Measurements from ENCODE around the gene ZC3H12D.

Gene ZC3H12D

DNA sequence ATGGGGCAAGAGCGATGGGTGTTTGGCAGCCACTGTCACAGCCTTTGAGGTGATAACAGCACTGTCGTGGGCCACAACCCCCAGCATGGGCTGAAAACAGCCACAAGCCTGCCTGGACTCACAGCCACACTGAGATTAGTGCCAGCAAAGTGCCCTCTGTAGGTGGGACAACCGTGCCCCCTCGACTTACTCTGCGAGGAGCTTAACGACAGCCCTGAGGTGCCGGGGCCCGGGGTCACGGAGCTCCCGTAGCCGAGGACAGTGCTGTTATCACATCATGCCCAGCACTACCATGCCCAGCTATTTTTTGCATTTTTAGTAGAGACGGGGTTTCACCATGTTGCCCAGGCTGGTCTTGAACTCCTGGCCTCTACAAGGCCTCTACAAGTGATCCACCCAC, 48.2 kb downstream of the ZC3H12D start:
- no peak overlapping the region for H2AFZ ChIP-seq (ENCODE audit: low read length)
- no peak for TF ChIP-seq EZH2phosphoT487 (IDR thresholded peaks at IDR 0.05; ENCODE audit: borderline replicate concordance)
- TF ChIP-seq, protein P1, sequence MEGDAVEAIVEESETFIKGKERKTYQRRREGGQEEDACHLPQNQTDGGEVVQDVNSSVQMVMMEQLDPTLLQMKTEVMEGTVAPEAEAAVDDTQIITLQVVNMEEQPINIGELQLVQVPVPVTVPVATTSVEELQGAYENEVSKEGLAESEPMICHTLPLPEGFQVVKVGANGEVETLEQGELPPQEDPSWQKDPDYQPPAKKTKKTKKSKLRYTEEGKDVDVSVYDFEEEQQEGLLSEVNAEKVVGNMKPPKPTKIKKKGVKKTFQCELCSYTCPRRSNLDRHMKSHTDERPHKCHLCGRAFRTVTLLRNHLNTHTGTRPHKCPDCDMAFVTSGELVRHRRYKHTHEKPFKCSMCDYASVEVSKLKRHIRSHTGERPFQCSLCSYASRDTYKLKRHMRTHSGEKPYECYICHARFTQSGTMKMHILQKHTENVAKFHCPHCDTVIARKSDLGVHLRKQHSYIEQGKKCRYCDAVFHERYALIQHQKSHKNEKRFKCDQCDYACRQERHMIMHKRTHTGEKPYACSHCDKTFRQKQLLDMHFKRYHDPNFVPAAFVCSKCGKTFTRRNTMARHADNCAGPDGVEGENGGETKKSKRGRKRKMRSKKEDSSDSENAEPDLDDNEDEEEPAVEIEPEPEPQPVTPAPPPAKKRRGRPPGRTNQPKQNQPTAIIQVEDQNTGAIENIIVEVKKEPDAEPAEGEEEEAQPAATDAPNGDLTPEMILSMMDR (conservative IDR thresholded peaks at IDR 0.05; ENCODE audit: low read length), result no peak

GRCh38 chr6:149435919-149436586, 48.8 kb downstream of the ZC3H12D start:
- no peak overlapping the region for H3K4me2 ChIP-seq (ENCODE audit: low read depth, low read length, poor library complexity, severe bottlenecking)

More for the DNA sequence above, 48.2 kb downstream of the ZC3H12D start:
- no peak overlapping the region for H3K9ac ChIP-seq (ENCODE audit: low read depth, low read length, poor library complexity, severe bottlenecking)
- H3K79me2 ChIP-seq (ENCODE audit: insufficient read depth, low read length), result no peaks in the 10 kb centered on the region
- no peak overlapping the region for H3K4me2 ChIP-seq (ENCODE audit: low read depth, low read length, poor library complexity, severe bottlenecking)
- H4K20me1 ChIP-seq (ENCODE audit: insufficient read depth, low read length, poor library complexity, severe bottlenecking), result no peaks in the 10 kb centered on the region
- no peaks in the 10 kb centered on the region for H3K9me3 ChIP-seq (ENCODE audit: insufficient read depth, low read depth, low read length)
- no peaks in the 10 kb centered on the region for H3K36me3 ChIP-seq (ENCODE audit: insufficient read depth, low read length)
- H3K4me3 ChIP-seq (ENCODE audit: low read length, poor library complexity, severe bottlenecking), result no peak overlapping the region
- no peaks in the 10 kb centered on the region for H3K9me2 ChIP-seq (replicated peaks; ENCODE audit: low read depth, low read length)
- H3K4me1 ChIP-seq (ENCODE audit: insufficient read depth, low read length, poor library complexity, severe bottlenecking), result peaks cover 5% of the 10 kb centered on the region
- no peaks in the 10 kb centered on the region for H3F3A ChIP-seq (ENCODE audit: low read depth)
- H3K27me3 ChIP-seq (ENCODE audit: insufficient read depth, low read length, poor library complexity, severe bottlenecking), result no peaks in the 10 kb centered on the region

GRCh38 chr6:149433881-149434280, 50.9 kb downstream of the ZC3H12D start:
- Histone ChIP-seq H3K4me2 (ENCODE audit: low read depth, low read length, poor library complexity, severe bottlenecking) (no peak overlapping the region), H3K36me3 (ENCODE audit: insufficient read depth, low read length) (no peaks in the 10 kb centered on the region), H2AFZ (ENCODE audit: low read length) (no peak overlapping the region), H3K4me1 (ENCODE audit: insufficient read depth, low read length, poor library complexity, severe bottlenecking) (peaks cover 5% of the 10 kb centered on the region), H3K4me3 (ENCODE audit: low read length, poor library complexity, severe bottlenecking) (no peak overlapping the region), H4K20me1 (ENCODE audit: insufficient read depth, low read length, poor library complexity, severe bottlenecking) (no peaks in the 10 kb centered on the region), H3K9me3 (ENCODE audit: insufficient read depth, low read depth, low read length) (no peaks in the 10 kb centered on the region), H3K79me2 (ENCODE audit: insufficient read depth, low read length) (no peaks in the 10 kb centered on the region), H3F3A (ENCODE audit: low read depth) (no peaks in the 10 kb centered on the region), H3K9me2 (replicated peaks; ENCODE audit: low read depth, low read length) (no peaks in the 10 kb centered on the region), H3K27me3 (ENCODE audit: insufficient read depth, low read length, poor library complexity, severe bottlenecking) (no peaks in the 10 kb centered on the region), H3K9ac (ENCODE audit: low read depth, low read length, poor library complexity, severe bottlenecking) (no peak overlapping the region)
- TF ChIP-seq, protein P1 (conservative IDR thresholded peaks at IDR 0.05; ENCODE audit: low read length), result no peak
- TF ChIP-seq EZH2phosphoT487 (IDR thresholded peaks at IDR 0.05; ENCODE audit: borderline replicate concordance), result no peak

More at GRCh38 chr6:149435919-149436586, 48.8 kb downstream of the ZC3H12D start:
- Histone ChIP-seq H3K9me3 (ENCODE audit: insufficient read depth, low read depth, low read length) (no peaks in the 10 kb centered on the region), H3F3A (ENCODE audit: low read depth) (no peaks in the 10 kb centered on the region), H3K79me2 (ENCODE audit: insufficient read depth, low read length) (no peaks in the 10 kb centered on the region), H4K20me1 (ENCODE audit: insufficient read depth, low read length, poor library complexity, severe bottlenecking) (no peaks in the 10 kb centered on the region), H3K9ac (ENCODE audit: low read depth, low read length, poor library complexity, severe bottlenecking) (no peak overlapping the region), H3K27me3 (ENCODE audit: insufficient read depth, low read length, poor library complexity, severe bottlenecking) (no peaks in the 10 kb centered on the region), H3K36me3 (ENCODE audit: insufficient read depth, low read length) (no peaks in the 10 kb centered on the region), H3K4me3 (ENCODE audit: low read length, poor library complexity, severe bottlenecking) (no peak overlapping the region), H3K4me1 (ENCODE audit: insufficient read depth, low read length, poor library complexity, severe bottlenecking) (peaks cover 5% of the 10 kb centered on the region), H2AFZ (ENCODE audit: low read length) (no peak overlapping the region), H3K9me2 (replicated peaks; ENCODE audit: low read depth, low read length) (no peaks in the 10 kb centered on the region)
- no peak for TF ChIP-seq EZH2phosphoT487 (IDR thresholded peaks at IDR 0.05; ENCODE audit: borderline replicate concordance)
- TF ChIP-seq, protein P1 (conservative IDR thresholded peaks at IDR 0.05; ENCODE audit: low read length), result no peak
